HG03571 (cell line): ENCODE results near the gene MYH8.

Experiments
- ATAC-seq: cut with Tn5 transposase; IDR thresholded peaks from one replicate; pipeline ENCODE4 v1.9.1; 2021; ENCODE audit not compliant: unreplicated experiment

Gene MYH8

DNA sequence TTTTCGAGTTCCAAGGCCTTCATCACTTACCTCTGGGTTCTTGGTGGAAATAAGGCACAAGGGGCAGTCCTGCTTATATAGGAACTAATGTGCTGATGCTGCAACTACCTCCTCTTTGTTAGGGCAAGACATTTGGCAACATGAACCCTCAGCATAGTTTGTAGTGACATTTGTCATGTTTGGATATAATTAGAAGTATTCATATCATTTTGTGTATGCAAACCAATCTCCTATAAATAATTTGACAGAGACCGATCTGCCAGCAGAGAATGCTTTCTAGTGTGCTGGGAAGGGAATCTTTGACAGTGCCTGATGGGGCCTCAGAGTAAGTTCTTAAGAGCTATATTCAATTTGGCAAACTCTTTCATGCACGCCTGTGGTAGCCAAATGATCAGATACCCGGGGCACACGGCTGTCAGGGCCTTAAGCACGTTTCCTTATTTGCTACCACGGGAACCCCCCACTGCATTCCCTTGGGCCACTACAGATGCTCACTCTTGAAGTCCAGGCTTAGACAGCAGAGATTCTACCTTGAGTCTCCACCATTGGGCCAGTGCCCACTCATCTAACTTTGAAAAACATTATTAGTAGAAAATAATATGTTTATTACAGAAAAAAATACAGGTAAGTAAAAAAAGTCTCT is at the start of gene MYH8:
Gene MYH8, minus strand, starts transcription at position 51 of the 643 bp plus-strand sequence. CDS start 1,723 bp downstream, outside the sequence.
- no peak for ATAC-seq

DNA sequence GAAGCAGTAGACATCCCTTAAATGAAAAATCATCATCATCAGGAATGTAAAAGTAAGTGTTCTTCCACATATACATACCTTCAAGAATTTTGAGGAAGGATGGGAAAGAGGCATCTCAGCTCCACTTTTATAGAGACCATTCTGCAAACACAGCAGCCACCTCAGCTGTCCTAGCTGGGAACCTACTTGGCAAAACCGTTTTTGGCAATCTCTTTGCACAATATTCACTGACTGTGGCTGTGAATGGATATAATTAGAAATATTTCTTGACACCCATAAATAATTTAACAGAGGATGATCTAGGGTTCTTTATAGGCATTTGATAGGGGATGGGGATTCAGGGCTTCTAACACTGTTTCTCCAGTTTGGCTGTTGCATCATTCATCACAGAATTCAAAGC is 47.7 kb upstream of the MYH8 start, which contains the start of gene MYH4:
Gene MYH4, minus strand, starts transcription at position 101 of the 400 bp plus-strand sequence. CDS start 2,814 bp downstream, outside the sequence.
- ATAC-seq, result no peak

DNA sequence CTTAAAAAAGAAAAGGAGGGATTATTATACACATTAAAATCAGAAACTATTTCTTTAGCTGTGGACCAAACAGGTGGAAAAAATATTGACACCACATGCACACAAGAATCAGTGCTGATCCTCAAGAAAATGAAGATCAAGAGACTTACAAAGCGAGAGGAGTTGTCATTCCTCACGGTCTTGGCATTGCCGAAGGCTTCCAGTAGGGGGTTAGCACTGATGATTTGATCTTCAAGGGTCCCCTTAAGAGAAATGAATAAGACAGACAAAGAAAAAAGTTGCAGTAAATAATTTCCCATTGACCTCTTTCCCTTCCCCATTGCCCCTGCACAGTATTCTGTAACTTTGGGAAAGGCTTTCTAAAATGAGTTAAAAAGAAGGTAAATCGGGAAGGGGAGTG is 41.7 kb upstream of the MYH8 start:
- no peak for ATAC-seq

DNA sequence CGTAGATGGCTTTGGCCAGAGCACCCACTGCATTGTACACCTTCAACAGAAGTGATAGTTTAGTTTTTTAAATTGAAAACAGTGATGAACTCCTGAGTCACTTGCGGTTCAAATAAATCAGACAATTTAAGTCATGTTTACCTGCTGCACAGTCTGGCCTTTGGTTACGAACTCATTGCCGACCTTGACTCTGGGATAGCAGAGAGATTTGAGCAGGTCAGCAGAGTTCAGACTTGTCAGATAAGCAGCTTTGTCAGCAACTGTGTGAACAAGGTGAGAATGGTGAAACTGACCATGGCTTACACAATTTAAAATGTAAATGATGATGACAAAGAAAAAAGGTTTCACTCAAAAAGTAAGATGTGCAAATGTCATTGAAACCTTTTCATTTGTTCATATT is 38.3 kb upstream of the MYH8 start:
- no peak for ATAC-seq

DNA sequence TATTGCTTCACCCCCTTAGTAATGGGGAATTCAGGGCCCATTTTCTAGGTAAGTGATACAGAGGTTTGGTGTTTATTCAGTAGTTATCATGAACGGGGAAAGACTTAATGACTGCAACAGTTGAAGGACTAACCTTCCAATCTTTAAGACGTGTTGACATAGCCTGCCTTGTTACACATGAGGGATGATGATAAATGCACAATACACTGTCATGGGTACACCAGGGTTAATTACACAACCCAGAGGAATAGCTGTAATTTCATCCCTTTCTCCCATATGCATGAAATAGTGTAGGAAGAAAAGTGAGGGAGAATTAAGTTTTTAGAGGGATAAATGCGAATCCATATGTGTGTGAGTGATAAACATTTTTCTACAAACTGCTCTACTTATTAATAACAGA is 37.0 kb upstream of the MYH8 start:
- no peak for ATAC-seq

DNA sequence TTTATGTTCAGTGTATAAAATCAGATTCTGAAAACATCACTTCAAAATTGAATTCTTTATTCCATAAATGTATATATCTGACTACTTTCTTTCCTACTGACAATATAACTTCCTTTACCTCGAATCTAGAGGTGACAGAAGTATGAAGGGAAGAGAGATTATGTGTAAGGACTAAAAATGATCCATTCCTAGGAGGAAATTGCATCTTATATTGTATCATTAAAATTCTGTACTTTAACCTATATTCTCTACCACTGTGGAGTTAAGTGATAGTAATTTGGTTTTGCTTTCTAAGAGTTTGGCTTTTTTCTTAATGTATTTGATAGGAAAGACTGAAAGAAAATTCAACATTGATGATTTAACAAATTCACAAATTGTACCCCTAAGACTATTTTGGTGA is 36.2 kb upstream of the MYH8 start:
- ATAC-seq, result no peak

DNA sequence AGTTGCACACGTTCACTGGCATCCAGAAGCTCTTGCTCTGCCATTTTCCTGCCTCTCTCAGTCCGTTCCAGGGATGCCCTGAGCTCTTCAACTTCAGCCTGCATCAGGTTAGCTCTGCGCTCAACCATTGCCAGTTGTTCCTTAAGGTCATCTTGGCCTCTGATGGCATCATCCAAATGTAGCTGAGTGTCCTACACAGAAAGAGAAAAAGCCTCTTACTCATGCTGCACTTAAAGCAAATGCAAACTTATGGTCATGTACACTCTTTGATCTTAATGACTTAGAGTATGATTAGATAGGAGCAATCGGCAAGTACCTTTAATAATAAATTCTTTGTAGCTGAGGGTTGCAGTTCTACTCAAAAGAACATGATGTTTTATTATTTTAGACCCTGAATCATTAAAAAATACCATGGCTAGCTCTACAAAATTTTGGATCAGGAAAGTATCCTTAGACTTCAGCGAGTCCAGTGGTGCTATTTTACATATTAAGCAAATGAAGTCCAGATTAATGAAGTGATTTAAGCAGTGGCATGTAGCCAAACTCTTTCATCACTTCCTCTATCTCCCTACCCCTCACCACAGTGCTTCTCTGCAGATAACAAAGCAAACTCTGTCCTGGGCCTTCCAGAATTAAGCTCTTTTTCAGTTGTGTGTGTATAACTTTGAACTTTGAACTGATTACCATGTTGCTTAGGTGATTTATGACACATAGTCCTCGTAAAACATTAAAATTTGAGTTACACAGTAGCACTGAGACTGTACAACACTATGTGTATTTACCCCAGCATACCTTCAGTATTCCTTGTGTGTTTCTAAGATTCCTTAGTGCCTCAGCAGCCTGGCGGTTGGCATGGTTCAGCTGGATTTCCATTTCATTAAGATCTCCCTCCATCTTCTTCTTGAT is 25.5 kb upstream of the MYH8 start:
- no peak for ATAC-seq

DNA sequence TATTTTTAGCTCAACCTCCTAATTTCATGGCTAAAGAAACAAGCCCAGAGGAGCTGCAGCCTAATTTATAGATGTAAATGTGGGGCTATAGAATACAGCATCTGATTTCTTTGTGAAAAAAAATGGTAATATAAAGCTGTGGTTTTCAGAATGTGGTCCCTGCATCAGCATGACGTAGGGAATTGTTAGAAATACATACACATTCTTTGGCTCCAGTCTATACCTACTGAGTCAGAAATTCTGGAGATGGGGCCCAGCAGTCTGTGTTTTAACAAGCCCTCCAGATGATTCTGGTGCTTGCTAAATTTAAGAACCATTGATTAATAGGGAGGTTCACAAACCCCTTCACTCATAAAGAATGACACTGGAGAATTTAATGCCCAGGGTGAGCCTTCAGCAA is 18.1 kb upstream of the MYH8 start:
- no peak for ATAC-seq

- ATAC-seq, result no peak
Observed at GRCh38 chr17:10435096-10435495, 13.3 kb upstream of the MYH8 start.

- no peak for ATAC-seq
Observed at GRCh38 chr17:10429421-10430045, 7.8 kb upstream of the MYH8 start.

DNA sequence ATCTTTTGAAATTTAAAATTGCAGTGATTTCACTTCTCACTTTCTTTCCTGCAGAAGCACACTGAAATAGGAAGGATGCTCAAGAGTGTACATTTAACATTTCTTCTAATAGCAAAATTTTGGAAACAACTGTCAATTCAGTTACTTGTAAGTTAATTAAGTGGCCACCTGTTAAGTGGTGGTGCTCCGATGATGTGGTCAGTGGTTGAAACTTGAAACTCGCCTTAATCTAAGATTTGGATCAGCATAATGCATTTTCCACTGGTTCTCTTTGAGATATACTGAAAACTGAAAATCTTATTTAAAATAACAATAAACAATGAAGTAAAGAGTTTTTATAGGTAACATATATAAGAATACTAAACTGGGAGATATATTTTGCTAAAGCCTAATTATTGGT is 7.0 kb upstream of the MYH8 start:
- no peak for ATAC-seq

- ATAC-seq, result no peak
Observed at GRCh38 chr17:10421211-10421610, 539 bp downstream of the MYH8 start.

GRCh38 chr17:10420811-10421210 is 939 bp downstream of the MYH8 start:
- ATAC-seq, result no peak

DNA sequence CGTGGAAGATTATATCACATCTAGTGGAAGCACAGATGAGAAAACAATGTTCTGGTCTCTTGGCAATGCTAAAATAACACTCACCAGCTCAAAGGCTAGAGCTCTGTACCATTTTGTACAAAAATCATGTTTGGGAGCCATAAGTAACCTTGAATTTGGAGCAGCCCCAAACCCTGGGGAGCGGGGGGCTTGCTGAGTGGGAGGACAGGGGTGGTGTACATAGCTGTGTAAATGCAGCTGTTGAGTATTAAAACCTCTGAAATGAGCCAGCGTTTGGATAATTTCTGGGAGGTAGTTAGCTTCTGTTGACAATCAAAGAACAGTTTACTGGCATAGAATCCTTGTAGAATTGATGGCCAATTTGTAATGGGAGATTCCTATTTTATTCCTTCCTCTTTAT is 4.3 kb downstream of the MYH8 start:
- no peak for ATAC-seq

DNA sequence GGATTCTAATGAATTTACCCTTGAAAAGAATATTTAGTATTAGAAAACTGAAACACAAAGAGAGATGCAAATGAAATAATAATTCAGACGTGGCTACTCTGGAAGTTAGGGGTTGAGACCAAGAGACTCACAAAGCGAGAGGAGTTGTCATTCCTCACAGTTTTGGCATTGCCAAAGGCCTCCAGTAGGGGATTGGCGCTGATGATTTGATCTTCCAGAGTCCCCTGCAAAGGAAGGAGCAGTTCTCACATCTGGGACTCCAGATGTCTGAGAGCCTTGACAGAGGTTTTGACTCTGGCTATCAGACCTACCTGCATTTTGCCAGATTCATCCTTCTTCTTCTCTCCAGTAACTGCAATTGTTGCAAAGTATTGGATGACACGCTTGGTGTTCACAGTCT is 6.6 kb downstream of the MYH8 start:
- no peak for ATAC-seq

- ATAC-seq, result no peak
Observed at GRCh38 chr17:10403589-10403988, 18.2 kb downstream of the MYH8 start.

- ATAC-seq, result no peak
Observed at GRCh38 chr17:10398352-10398751, 23.4 kb downstream of the MYH8 start.

- no peak for ATAC-seq
Observed at GRCh38 chr17:10396524-10397163, 25.1 kb downstream of the MYH8 start.

DNA sequence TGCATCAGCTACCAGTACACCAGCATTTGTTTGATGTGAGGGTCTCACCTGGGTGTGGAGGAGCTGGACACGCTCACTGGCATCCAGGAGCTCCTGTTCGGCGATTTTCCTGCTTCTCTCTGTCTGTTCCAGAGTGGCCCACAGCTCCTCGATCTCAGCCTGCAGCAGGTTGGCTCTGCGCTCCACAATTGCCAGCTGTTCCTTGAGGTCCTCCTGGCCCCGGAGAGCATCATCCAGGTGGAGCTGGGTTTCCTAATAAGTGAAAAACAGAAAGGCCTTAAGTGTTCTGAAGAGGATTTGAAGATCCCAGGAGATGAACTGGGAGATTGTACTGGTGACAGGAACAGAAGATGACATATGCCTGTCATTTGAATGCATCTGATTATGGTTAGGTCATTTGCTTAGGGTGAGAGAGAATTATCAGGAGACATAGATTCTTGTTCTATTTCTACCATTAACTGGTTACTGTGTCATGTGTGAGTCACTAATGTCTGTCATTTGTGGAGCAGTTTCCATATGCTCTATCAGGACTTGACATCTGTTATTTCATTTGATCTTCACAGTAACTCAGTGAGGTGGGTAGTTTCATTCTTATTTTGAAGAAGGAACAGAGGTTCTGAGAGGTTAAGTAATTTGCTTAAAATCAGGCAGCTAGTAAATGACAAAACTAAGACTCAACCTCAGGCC is 27.4 kb downstream of the MYH8 start:
- ATAC-seq, result no peak

- no peak for ATAC-seq
Observed at GRCh38 chr17:10392880-10393279, 28.9 kb downstream of the MYH8 start.

- no peak for ATAC-seq
Observed at GRCh38 chr17:10385871-10386270, 35.9 kb downstream of the MYH8 start.
